NCI-H748 treated with DMSO at 0.1 percent for 48 hours (cell line): ENCODE measurements around the gene CTU2.
"Not testable (repeated sequence)": the region's sequence is repeated elsewhere in the genome, so short reads cannot be mapped to it uniquely, and the experiment has no call there.

Source experiments
- DNase-seq: peaks from one replicate; lab custom pipeline; 2025; lab: John Stamatoyannopoulos, UW

Gene CTU2

DNA sequence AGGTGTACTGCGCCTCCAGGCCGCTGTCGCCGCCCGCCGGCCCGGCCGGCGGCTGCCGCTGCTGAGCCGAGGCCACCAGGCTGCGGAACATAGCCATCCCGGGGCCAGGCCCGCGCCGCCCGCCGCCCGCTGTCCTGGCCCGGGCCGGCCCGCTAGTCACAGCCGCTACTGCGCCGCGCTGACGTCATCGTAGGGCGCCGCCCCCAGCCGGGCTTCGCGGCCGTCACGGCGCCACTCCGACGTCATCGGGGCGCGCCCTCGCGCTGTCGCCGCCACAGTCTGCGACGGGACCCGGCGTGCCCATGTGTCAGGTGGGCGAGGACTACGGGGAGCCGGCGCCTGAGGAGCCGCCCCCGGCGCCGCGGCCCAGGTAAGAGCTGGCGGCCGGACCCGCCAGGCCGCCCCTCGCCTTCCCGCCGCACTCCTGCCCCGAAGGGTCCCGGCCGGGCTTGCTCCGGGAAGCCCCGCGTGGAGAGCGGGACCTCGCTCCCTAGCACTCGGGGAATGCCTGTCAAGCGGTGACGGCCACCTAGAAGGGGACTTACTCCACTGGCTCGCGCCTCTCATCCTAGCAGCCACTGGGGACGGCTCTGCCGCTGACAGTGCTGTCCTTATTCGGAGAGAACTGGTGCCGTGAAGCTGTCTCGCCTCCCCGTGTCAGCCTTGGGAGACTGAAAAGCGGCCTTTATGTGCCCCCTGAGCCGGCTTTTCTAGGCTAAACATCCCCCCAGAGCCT lies at the start of gene CTU2, which contains the start of gene RNF166:
CTU2 (plus strand) TSS at position 275 of the 736 bp plus-strand sequence; CDS start at position 303, 28 bp downstream.
RNF166 (minus strand) TSS at position 180 of the 736 bp plus-strand sequence; CDS start at position 97, 83 bp downstream.
- peak; percentile 19 for DNase-seq

DNA sequence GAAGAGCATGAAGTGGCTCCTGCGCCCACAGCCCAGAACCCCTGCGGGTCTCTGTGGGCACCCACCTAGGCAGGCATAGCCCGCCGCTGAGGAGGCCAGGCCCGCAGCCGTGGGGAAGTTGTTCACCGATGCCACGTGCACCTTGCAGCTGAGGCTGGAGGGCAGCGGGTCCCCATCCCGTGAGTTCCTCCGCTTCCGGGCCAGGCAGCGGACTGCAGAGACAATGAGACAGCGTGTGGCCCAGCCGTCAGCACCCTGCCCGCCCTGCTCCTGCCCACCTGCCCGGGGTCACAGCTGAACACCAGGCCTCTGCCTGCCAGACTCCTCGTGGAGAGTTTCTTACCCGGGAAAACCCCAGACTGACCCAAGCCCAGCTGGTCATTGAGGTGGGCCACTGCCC lies 48.9 kb upstream of the CTU2 start:
- no peak for DNase-seq

GRCh38 chr16:88658714-88659113 lies 47.6 kb upstream of the CTU2 start:
- DNase-seq = no peak

DNA sequence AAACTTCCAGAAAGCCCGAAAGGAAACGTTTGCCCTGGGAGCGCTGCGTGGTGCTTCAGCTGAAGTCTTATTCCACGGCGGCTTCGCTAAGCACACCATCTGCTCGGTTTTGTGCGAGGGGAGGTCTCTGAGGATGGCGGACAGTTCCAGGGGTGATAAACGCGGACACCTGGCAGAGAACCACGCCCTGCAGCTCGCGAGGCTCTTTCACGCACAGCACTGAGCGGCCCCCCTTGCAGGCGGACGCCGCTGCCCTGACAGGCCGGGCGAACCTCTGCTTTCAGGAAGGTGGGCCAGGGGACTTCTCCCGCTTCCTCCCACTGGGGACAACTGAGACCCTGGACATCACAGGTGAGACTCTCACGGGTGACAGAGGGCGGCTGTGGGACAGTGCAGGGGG lies 47.1 kb upstream of the CTU2 start:
- DNase-seq = no peak

- DNase-seq = no peak
These were observed 44.8 kb upstream of the CTU2 start for GRCh38 chr16:88661468-88661867.

DNA sequence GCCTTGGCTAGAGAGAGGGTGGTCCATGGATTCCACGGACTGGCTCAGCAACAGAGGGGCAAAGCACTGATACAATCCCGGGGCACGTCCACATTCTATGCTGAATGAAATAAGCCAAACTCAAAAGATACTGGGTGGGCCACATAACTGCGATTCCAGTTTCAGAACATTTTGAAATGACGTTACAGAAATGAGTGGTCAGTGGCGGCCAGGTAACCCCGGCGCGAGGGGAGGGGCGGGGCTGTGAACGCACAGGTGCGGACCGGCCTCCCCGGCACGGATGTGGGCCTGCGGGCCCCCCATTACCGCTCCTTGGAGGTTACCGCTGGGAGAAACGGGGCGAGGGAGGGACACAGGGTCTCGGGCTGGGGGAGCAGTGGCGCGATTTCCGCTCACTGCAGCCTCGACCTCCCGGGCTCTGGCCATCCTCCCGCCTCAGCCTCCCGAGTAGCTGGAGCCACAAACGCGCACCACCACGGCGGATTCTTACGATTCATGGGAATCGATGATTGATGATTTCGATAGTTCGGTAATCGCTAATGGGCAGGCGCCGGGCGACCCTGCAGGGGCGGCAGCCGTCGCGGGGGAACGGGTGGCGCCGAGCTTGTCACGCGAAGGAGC lies 44.0 kb upstream of the CTU2 start:
- DNase-seq = no peak

- peak; percentile 85 for DNase-seq
These were observed 43.3 kb upstream of the CTU2 start, which contains the start of gene MVD for GRCh38 chr16:88662843-88663606. TSS of gene MVD (minus strand) at chr16:88663091. CDS start at chr16:88663080, 11 bp downstream.

DNA sequence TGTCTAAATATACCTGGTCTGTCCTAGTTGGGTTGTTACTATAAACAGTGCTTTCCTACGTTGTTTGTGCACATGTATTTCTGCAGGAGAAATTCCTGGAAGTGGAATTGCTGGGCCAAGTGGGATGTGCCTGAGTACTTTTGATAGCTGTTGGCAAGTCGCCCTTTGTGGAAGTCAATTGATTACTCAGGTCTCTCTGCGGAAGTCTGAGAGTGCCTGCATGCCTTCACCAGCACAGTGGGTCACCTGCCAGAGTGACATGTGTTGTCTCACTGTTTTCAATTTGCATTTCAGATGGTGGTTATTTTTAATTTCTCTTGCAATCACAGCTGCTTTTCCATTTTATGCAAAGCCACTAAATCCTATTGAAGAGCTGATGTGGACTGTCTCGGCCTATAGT lies 41.2 kb upstream of the CTU2 start:
- DNase-seq = no peak

DNA sequence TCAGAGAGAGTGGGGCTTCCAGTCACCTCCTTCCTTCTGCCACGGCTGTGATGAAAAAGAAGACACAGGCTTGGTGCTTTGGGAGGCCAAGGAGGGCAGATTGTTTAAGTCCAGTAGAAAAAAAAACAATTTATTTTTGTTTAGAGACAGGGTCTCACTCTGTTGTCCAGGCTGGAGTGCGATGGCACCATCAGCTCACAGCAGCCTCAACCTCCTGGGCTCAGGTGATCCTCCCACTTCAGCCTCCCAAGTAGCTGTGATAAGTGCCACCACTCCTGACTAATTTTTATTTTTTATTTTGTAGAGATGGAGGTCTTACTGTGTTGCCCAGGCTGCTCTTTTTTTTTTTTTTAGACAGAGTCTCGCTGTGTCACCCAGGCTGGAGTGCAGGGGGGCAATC lies 40.7 kb upstream of the CTU2 start:
- no peak for DNase-seq

GRCh38 chr16:88667461-88667860 lies 38.8 kb upstream of the CTU2 start:
- no peak for DNase-seq

- not testable (repeated sequence) for DNase-seq
These were observed 36.8 kb upstream of the CTU2 start for GRCh38 chr16:88669493-88669892.

DNA sequence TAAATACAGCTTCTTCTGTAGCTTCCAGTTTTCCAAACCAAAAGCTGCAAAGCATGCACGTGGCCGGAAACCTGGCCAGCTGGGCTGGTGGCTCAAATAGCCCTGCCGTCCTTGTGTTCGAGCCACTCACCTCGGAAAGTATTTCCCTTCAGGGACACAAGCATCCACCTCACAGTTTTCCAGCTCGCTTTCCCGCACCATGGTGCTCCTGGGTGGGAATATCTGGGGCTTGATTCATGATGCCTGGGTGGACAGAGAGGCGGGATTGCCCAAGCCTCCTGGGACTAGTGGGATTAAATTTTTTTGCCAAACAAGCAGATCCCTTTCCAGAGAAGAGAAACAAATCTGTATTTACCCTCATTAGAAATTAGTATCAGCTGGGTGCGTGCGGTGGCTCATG lies 36.3 kb upstream of the CTU2 start:
- no peak for DNase-seq

DNA sequence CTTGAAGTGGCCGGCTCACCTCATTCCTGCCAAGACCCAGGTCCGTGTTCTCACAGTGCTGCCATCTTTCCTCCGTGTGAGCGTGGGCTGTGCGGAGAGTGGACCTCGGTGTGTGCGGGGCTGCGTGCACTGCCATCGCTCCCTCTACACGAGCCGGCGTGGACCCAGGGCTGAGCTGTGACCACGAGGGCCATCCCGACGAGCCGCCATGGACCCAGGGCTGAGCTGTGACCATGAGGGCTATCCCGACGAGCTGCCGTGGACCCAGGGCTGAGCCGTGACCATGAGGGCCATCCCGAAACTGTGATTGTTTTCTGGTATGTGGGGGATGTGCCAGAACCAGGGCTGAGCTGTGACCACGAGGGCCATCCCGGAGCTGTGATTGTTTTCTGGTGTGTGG lies 34.5 kb upstream of the CTU2 start:
- DNase-seq = no peak

- no peak for DNase-seq
These were observed 33.5 kb upstream of the CTU2 start for GRCh38 chr16:88672776-88673175.

GRCh38 chr16:88673716-88674379 lies 32.5 kb upstream of the CTU2 start:
- DNase-seq = no peak

DNA sequence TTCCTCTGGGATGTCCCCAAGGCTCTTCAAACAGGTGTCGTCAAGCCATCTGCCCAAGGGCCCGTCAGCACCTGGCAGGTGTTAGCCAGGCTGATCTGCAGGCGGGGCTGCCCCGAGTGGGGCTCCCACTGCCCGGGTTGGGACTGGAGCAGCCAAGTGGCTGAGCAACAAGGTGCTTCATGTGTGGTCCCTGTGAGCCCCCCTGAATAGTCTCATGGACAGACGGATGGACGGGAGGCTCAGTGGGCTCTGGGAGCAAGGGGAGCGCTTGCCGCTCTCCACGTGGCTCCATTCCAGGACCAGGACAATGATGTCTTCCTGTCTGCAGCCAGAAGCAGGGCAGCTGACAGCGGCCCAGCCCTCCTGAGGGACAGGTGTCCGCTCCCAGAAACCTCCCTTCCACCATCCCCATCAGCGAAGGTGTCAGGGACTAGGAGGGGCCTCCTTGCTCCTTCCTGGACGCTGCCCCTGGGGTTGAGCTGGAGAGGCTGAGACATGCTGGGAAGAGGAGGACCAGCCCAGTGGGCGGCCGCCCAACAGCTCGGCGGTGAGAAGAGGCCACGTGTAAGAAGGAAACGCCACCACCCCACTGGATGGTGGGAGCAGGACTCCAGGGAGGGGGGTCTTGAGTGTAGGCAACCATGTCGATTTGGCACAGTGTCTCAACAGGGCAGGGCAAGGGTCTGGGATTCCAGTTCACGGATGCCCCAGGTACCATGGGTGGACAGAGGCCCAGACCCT lies 29.6 kb upstream of the CTU2 start:
- DNase-seq = no peak

DNA sequence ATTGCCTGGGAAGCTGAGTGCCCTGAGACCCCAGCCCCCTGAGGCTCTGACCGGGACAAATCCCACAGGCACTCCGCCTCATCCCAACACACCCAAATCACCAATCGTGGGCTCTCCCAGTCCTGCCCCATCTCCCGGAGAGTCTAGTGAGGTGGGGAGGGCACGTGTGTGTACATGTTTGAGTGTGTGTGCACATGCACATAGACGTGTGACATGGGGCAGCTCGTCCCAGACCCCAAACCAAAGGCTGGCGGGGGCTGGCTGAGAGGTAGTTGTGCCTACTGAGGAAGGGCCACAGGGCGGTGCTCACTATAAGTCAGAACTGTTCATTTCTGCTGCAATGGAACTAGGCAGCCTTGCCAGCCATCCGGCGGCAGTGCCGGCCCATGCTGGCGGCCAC lies 28.6 kb upstream of the CTU2 start:
- DNase-seq = no peak

GRCh38 chr16:88678224-88678979 lies 27.9 kb upstream of the CTU2 start:
- no peak for DNase-seq

GRCh38 chr16:88680554-88681083 lies 25.7 kb upstream of the CTU2 start:
- no peak for DNase-seq

DNA sequence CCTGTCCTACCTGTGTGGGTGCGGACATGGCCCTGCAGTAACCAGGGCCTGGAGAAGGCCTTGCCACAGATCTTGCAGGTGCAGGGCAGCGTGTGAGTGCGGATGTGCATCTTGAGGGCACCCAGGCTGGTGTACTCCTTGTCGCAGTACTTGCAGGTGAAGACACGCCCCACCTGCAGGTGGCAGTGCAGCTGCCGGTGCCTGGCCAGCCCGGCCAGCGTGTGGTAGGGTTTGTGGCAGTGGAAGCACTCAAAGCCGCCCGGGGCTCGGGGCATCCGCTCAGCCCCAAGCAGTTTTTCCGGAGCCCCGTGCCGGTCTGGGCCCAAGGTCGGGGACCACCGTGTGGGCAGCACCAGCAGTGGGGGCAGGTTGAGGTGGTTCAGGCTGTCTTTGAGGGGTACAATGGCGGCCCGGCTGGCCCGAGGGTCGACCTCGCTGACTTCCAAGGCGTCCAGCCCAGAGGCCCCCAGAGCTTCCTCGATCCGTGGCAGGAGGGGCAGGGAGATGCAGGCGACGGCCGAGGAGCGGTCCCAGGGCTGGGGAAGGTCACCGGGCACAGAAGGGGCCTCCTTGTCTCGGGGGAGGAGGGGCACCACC lies 25.1 kb upstream of the CTU2 start:
- no peak for DNase-seq
